ENCODE measurements around the gene ANO2.

GRCh38 chr12:5522432-5523335 is 422.4 kb downstream of the ANO2 start:
- TF ChIP-seq EP300 (IDR thresholded peaks at IDR 0.05; ENCODE audit: borderline replicate concordance) (no peak), MAX (IDR thresholded peaks at IDR 0.05) (no peak), YY1 (IDR thresholded peaks at IDR 0.05; ENCODE audit: low read depth) (no peak), FOXM1 (IDR thresholded peaks at IDR 0.05; ENCODE audit: borderline replicate concordance, low read depth) (no peak), REST (IDR thresholded peaks at IDR 0.05; ENCODE audit: low read depth) (no peak), NFIC (IDR thresholded peaks at IDR 0.05) (no peak), TAF1 (IDR thresholded peaks at IDR 0.05; ENCODE audit: low read depth) (no peak), TCF12 (IDR thresholded peaks at IDR 0.05; ENCODE audit: low read depth) (no peak), CREB1 (IDR thresholded peaks at IDR 0.05; ENCODE audit: low read depth) (no peak), ZBTB7A (IDR thresholded peaks at IDR 0.05; ENCODE audit: low read depth) (no peak), USF1 (IDR thresholded peaks at IDR 0.05) (no peak)
